ENCODE data around the gene BBS9.

BBS9 gene

GRCh38 chr7:33310546-33310945 lies 181.2 kb downstream of the BBS9 start:
- no peaks in the 10 kb centered on the region for H3K4me1 Mint-ChIP-seq

DNA sequence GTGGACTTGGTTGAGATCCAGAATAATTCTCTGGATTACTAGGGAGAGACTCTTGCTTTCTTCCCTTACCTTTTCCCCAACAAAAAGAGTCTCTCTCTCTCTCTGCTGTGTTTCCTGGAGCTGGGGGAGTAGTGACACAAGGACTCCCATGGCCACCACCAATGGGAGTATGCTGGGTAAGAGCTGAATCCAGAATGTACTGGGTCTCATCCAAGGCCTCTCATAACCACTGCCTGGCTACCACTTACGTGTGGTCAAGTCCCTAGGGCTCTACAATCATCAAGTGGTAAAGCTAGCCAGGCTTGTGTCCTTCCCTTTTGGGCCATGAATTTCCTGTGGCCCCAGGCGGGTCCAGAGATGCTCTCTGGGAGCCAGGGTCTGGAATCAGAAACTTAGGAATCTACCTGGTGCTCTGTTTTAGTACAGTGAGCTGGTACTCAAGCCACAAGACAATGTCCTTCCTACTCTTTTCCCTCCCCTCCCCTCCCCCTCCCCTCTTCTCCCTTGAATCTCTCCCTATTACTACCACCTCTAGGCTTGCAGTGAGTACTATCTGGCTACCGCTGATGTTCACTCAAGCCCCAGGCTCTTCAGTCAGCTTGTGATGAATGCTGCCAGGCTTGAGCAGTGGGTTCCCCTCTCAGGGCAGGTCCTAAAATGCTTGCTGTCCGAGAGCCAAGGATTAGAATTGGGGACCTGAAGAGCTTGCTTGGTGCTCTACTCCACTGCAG lies 196.6 kb downstream of the BBS9 start:
- no peaks in the 10 kb centered on the region for H3K27me3 Mint-ChIP-seq
- DNase-seq (ENCODE audit: low spot score in 2 of 2) (no peak), ATAC-seq (replicated peaks; ENCODE audit: extremely low read depth, poor library complexity, severe bottlenecking) (no peak)
- H3K4me1 Mint-ChIP-seq: no peaks in the 10 kb centered on the region
- H3K27ac Mint-ChIP-seq (ENCODE audit: low read depth): no peak overlapping the region
- peaks cover 21% of the 10 kb centered on the region for H3K9me3 Mint-ChIP-seq
- H3K36me3 Mint-ChIP-seq (ENCODE audit: insufficient read depth): peaks cover 6% of the 10 kb centered on the region
- no peak overlapping the region for H3K4me3 Mint-ChIP-seq

More at GRCh38 chr7:33310546-33310945, 181.2 kb downstream of the BBS9 start:
- Mint-ChIP-seq H3K36me3 (ENCODE audit: insufficient read depth) (peaks cover 1% of the 10 kb centered on the region), H3K27ac (ENCODE audit: low read depth) (no peak overlapping the region), H3K9me3 (no peaks in the 10 kb centered on the region), H3K4me3 (no peak overlapping the region), H3K27me3 (no peaks in the 10 kb centered on the region)
- DNase-seq (ENCODE audit: low spot score in 2 of 2) (no peak), ATAC-seq (replicated peaks; ENCODE audit: extremely low read depth, poor library complexity, severe bottlenecking) (no peak)

GRCh38 chr7:33326485-33326848 lies 197.1 kb downstream of the BBS9 start:
- no peak for ATAC-seq (replicated peaks; ENCODE audit: extremely low read depth, poor library complexity, severe bottlenecking)
- DNase-seq (ENCODE audit: low spot score in 2 of 2): no peak
- no peaks in the 10 kb centered on the region for H3K27me3 Mint-ChIP-seq
- H3K36me3 Mint-ChIP-seq (ENCODE audit: insufficient read depth): peaks cover 6% of the 10 kb centered on the region
- no peaks in the 10 kb centered on the region for H3K4me1 Mint-ChIP-seq
- no peak overlapping the region for H3K27ac Mint-ChIP-seq (ENCODE audit: low read depth)
- no peak overlapping the region for H3K4me3 Mint-ChIP-seq
- H3K9me3 Mint-ChIP-seq: peaks cover 21% of the 10 kb centered on the region

DNA sequence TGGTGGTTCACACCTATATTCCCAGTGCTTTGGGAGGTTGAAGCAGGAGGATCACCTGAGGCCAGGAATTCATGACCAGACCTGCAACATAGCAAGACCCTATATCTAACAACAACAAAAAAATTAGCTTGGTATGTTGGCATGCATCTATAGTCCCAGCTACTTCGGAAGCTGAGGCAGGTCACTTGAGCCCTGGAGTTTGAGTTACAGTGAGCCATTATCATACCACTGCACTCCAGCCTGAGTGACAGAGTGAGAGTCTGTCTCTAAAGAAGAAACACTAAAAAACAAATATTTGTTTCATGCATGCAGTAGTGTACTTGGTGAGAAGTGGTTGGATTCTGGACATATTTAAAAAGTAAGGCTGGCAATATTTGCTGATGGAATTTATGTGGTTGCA lies 198.1 kb downstream of the BBS9 start:
- ATAC-seq (replicated peaks; ENCODE audit: extremely low read depth, poor library complexity, severe bottlenecking) (no peak), DNase-seq (ENCODE audit: low spot score in 2 of 2) (no peak)
- Mint-ChIP-seq H3K27me3 (no peaks in the 10 kb centered on the region), H3K4me3 (no peak overlapping the region), H3K27ac (ENCODE audit: low read depth) (no peak overlapping the region), H3K9me3 (peaks cover 19% of the 10 kb centered on the region), H3K36me3 (ENCODE audit: insufficient read depth) (peaks cover 5% of the 10 kb centered on the region), H3K4me1 (no peaks in the 10 kb centered on the region)

DNA sequence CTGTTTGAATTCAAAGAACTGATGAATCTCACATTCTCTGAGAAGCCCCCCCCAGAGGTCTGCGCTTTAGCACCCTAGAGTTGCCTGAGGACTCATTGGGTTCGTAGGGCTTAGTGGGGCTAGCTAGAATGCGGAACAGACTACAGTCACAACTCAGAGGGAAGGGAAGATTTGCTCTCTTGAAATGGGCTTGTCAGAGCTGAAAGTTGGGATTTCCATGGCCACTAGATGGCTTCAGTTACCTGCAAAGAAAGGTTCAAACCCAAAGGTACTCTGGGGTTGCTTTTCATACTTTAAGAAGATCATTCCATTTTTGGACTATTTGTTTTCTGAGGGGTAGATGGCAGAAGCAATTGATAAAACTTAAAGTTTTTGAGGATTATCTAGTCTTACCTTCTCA lies 205.0 kb downstream of the BBS9 start:
- ATAC-seq (replicated peaks; ENCODE audit: extremely low read depth, poor library complexity, severe bottlenecking) (no peak), DNase-seq (ENCODE audit: low spot score in 2 of 2) (no peak)
- Mint-ChIP-seq H3K27me3 (no peaks in the 10 kb centered on the region), H3K27ac (ENCODE audit: low read depth) (no peak overlapping the region), H3K9me3 (no peaks in the 10 kb centered on the region), H3K36me3 (ENCODE audit: insufficient read depth) (no peaks in the 10 kb centered on the region), H3K4me3 (no peak overlapping the region), H3K4me1 (no peaks in the 10 kb centered on the region)

DNA sequence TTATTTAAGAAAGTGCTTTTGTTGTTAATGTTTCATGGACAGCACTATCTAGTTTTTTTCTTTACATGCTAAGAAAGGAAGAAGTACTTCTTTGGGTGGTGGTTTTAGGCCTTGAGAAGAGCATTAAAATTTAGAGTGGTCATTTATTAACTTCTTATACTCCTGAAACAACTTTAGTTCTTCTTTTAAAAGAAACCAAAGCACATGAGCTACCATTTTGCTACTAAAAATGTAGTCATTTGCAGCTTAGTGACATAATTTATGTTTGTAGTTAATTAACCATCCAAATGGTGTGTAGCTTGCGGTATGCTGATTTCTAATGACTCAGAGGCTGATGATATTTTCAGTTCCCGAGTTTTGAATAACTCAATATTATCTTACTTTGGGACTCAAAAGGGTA lies 207.5 kb downstream of the BBS9 start:
- ATAC-seq (replicated peaks; ENCODE audit: extremely low read depth, poor library complexity, severe bottlenecking) (no peak), DNase-seq (ENCODE audit: low spot score in 2 of 2) (no peak)
- no peaks in the 10 kb centered on the region for H3K4me1 Mint-ChIP-seq
- H3K9me3 Mint-ChIP-seq: no peaks in the 10 kb centered on the region
- H3K4me3 Mint-ChIP-seq: no peak overlapping the region
- no peak overlapping the region for H3K27ac Mint-ChIP-seq (ENCODE audit: low read depth)
- no peaks in the 10 kb centered on the region for H3K27me3 Mint-ChIP-seq
- H3K36me3 Mint-ChIP-seq (ENCODE audit: insufficient read depth): no peaks in the 10 kb centered on the region

DNA sequence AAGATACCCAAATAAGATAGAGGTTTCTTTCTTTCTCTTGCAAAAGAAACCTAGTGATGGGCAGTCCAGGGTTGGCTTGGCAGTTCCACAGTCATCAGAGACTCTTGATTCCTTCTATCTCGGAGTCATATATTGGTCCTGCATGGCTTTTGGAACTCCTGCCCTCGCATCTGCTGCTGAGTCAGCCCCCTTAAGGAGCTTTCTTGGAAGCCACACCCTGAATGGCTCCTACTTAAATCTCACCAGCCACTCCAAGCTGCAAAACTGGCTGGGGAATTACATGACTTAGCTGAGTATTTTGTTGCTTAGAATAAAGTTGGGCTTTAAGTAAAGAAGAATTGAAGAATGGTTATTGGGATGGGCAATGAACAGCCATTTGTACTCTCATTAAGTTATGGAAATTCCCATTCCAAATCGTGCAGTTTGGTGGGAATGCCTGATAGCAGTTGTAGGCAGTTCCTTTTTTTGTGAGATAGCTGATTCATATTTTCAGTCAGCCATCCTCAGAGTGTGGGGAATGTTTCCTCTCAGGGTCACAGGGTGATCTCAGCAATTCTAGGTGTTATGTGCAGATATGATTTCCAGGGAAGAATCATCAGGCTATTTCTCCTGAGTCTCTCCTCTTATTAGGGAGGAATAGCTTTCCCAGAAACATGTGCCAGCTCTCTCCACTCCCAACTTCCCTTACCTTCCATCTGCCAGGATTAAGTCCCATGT lies 209.9 kb downstream of the BBS9 start:
- no peak overlapping the region for H3K4me3 Mint-ChIP-seq
- H3K27ac Mint-ChIP-seq (ENCODE audit: low read depth): no peak overlapping the region
- H3K27me3 Mint-ChIP-seq: no peaks in the 10 kb centered on the region
- no peaks in the 10 kb centered on the region for H3K36me3 Mint-ChIP-seq (ENCODE audit: insufficient read depth)
- no peaks in the 10 kb centered on the region for H3K9me3 Mint-ChIP-seq
- ATAC-seq (replicated peaks; ENCODE audit: extremely low read depth, poor library complexity, severe bottlenecking) (no peak), DNase-seq (ENCODE audit: low spot score in 2 of 2) (no peak)
- no peaks in the 10 kb centered on the region for H3K4me1 Mint-ChIP-seq

GRCh38 chr7:33346055-33346454 lies 216.7 kb downstream of the BBS9 start:
- Mint-ChIP-seq H3K9me3 (no peaks in the 10 kb centered on the region), H3K4me3 (no peak overlapping the region), H3K36me3 (ENCODE audit: insufficient read depth) (peaks cover 8% of the 10 kb centered on the region), H3K4me1 (no peaks in the 10 kb centered on the region), H3K27ac (ENCODE audit: low read depth) (no peak overlapping the region), H3K27me3 (no peaks in the 10 kb centered on the region)
- DNase-seq (ENCODE audit: low spot score in 2 of 2): no peak
- no peak for ATAC-seq (replicated peaks; ENCODE audit: extremely low read depth, poor library complexity, severe bottlenecking)

DNA sequence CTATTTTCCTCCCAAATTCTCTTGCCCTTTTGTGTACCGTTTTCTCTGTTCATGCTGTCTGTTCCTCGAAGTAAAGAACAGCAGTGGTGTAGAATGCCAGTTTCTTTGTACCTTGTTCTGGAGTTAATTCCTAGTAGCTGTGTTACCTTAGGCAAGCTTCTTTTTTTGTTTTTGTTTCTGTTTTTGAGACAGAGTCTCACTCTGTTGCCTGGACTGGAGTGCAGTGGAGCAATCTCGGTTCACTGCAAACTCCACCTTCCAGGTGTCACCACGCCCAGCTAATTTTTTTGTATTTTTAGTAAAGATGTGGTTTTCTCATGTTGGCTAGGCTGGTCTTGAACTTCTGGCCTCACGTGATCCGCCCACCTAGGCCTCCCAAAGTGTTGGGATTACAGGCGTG lies 221.2 kb downstream of the BBS9 start:
- no peaks in the 10 kb centered on the region for H3K9me3 Mint-ChIP-seq
- no peaks in the 10 kb centered on the region for H3K27me3 Mint-ChIP-seq
- no peak overlapping the region for H3K4me3 Mint-ChIP-seq
- DNase-seq (ENCODE audit: low spot score in 2 of 2): no peak
- no peak for ATAC-seq (replicated peaks; ENCODE audit: extremely low read depth, poor library complexity, severe bottlenecking)
- H3K27ac Mint-ChIP-seq (ENCODE audit: low read depth): no peak overlapping the region
- H3K36me3 Mint-ChIP-seq (ENCODE audit: insufficient read depth): peaks cover 12% of the 10 kb centered on the region
- H3K4me1 Mint-ChIP-seq: no peaks in the 10 kb centered on the region

DNA sequence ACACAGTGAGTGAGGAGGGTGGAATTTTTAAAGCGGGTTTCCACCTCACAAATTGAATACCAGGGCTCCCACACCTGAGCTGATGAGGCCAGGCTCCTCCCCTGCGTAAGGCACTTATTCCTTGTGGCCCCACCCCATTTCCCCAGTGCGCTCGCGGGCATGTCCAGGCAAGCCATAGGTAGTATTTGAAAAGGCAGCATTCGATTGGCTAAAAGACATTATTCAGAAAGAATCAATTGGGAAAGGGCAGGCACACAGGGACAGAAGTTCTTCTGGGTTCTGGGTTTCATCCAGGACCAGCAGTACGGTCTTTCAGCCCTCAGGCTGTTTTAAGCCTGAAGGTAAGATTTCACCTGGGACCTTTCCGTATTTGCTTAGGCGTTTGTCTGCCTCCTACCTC lies 222.3 kb downstream of the BBS9 start:
- no peaks in the 10 kb centered on the region for H3K27me3 Mint-ChIP-seq
- ATAC-seq (replicated peaks; ENCODE audit: extremely low read depth, poor library complexity, severe bottlenecking) (no peak), DNase-seq (ENCODE audit: low spot score in 2 of 2) (no peak)
- no peaks in the 10 kb centered on the region for H3K4me1 Mint-ChIP-seq
- no peaks in the 10 kb centered on the region for H3K9me3 Mint-ChIP-seq
- peaks cover 12% of the 10 kb centered on the region for H3K36me3 Mint-ChIP-seq (ENCODE audit: insufficient read depth)
- no peak overlapping the region for H3K4me3 Mint-ChIP-seq
- H3K27ac Mint-ChIP-seq (ENCODE audit: low read depth): no peak overlapping the region

DNA sequence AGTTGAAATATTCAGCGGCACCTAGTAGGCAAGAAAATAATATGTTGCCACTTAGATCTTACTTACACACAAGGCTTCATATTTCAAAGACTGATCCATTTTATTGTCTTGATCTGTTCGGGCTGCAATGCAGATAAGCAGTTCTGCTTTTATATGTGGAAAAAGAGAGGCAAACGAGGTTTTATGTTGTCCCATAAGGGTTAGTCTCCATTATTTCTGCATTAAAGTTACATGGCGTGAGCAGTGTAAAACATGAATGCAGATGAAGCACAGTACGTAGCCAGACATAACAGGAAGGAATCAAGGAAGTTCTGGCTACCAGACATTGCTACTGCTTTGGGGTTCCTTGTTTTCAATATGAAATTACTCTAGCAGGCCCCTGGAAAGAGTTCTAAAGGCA lies 224.8 kb downstream of the BBS9 start:
- H3K4me3 Mint-ChIP-seq: no peak overlapping the region
- no peak for DNase-seq (ENCODE audit: low spot score in 2 of 2)
- no peaks in the 10 kb centered on the region for H3K9me3 Mint-ChIP-seq
- no peaks in the 10 kb centered on the region for H3K4me1 Mint-ChIP-seq
- no peaks in the 10 kb centered on the region for H3K27me3 Mint-ChIP-seq
- H3K27ac Mint-ChIP-seq (ENCODE audit: low read depth): no peak overlapping the region
- no peak for ATAC-seq (replicated peaks; ENCODE audit: extremely low read depth, poor library complexity, severe bottlenecking)
- peaks cover 10% of the 10 kb centered on the region for H3K36me3 Mint-ChIP-seq (ENCODE audit: insufficient read depth)

- no peak overlapping the region for H3K4me3 Mint-ChIP-seq
- ATAC-seq (replicated peaks; ENCODE audit: extremely low read depth, poor library complexity, severe bottlenecking): no peak
- no peaks in the 10 kb centered on the region for H3K9me3 Mint-ChIP-seq
These were observed 226.0 kb downstream of the BBS9 start for GRCh38 chr7:33355386-33355785.

DNA sequence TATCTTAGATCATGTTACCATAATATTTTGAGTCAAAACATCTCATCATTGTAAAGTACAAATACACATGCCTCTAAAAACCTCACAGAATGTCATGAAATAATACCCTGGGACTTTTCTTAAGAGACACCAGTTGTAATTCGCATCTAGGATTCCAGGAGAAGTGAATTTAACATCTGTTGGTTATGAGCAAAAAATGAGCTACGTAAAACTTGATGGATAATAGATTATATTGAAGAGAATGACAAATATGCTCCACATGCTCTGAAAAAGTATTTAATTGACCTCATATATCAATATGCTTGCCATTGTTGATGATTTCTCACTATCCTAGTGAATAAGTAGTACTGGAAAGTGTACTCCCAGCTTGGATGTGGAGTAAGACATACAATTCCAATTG lies 227.0 kb downstream of the BBS9 start:
- Mint-ChIP-seq H3K4me3 (no peak overlapping the region), H3K36me3 (ENCODE audit: insufficient read depth) (peaks cover 7% of the 10 kb centered on the region), H3K27me3 (no peaks in the 10 kb centered on the region), H3K4me1 (no peaks in the 10 kb centered on the region), H3K27ac (ENCODE audit: low read depth) (no peak overlapping the region), H3K9me3 (no peaks in the 10 kb centered on the region)
- no peak for ATAC-seq (replicated peaks; ENCODE audit: extremely low read depth, poor library complexity, severe bottlenecking)
- no peak for DNase-seq (ENCODE audit: low spot score in 2 of 2)

More at GRCh38 chr7:33355386-33355785, 226.0 kb downstream of the BBS9 start:
- Mint-ChIP-seq H3K27ac (ENCODE audit: low read depth) (no peak overlapping the region), H3K36me3 (ENCODE audit: insufficient read depth) (peaks cover 7% of the 10 kb centered on the region), H3K27me3 (no peaks in the 10 kb centered on the region), H3K4me1 (no peaks in the 10 kb centered on the region)
- DNase-seq (ENCODE audit: low spot score in 2 of 2): no peak
